MV-4-11 (cell line): ENCODE results near the gene RAB33B.

Experiments
- DNase-seq: peaks from one replicate; lab custom pipeline; 2025; lab: John Stamatoyannopoulos, UW

The RAB33B gene

DNA sequence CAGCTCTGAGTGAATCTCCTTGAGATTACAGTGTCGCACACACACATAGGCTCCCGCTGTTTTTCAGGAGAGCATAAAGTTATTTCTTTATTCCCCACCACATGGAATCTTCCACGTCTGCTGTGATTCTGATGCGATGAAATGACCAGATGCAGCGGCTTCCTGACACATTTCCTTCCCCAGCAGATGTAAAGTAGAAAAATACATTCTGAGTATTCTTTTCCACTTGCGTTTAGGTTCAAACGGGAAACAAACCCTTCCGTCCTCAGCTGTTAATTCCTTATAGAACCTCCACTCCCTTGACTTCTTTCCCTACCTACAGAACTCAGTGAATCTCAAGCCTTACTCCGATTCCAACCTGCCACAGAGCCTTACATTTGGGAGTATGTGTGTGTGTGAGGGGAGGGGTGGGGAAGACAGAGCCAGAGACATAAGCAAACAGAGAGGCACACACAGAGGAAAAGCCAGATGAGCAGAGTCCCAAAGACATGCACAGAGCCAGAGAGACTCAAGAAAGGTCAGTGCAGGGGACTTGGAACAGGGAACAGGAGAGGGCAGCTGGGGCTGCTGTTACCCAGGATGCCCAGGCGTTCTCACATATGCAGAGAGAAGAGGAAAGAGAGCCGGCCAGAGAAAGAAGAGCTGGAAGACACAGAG, 54.8 kb downstream of the RAB33B start:
- DNase-seq = no peak

DNA sequence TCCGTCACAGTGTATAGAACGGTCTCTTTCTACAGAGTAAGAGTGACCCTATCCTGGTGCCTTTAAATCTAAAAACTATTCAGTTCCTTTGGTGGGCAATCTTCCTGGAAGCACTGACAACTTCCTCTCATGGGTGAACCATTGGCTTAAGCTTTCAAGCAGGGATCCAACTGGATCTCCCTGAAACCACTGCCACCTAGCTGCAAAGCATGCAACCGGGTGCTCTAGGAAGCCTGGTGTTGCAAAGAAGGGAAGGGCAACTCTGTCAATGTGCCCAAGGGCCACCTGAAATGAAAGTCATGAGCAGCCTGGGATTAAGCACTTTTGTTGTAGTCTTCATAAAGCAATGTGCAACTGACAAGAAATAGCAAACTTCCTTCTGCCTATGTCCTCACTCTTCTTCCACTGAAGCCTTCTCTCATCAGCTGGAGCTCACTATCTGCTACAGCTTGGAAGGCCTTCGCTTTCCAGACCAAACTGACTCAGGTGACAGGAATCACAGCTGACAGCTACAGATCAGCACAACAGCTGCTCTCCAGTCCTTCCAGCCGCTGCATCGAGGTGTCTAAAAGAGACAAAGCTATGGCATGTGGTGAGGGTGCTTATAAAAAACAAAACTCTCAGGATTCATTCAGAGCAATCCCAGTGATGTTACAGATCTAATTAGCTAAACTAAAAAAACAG, 55.9 kb downstream of the RAB33B start:
- DNase-seq = peak; percentile 39

DNA sequence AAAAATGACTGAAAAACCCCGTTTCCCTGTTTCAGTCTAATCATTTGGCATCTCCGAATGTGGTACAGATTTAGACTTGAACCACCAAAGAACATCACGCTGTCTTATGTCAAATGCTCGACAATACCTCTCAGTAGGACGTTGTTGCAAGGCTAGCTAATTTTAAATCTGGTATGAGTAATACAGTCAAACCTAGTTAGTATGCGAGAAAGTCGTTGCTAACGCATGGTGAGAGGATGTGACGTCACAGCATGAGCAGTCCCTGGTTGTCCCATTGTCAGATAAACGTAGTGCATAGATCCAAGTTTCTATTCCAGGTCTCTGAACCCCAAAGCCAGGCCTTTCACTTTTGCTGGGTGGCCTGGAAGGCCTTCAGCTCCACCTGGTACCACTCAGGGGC, 57.4 kb downstream of the RAB33B start:
- peak; percentile 54 for DNase-seq

DNA sequence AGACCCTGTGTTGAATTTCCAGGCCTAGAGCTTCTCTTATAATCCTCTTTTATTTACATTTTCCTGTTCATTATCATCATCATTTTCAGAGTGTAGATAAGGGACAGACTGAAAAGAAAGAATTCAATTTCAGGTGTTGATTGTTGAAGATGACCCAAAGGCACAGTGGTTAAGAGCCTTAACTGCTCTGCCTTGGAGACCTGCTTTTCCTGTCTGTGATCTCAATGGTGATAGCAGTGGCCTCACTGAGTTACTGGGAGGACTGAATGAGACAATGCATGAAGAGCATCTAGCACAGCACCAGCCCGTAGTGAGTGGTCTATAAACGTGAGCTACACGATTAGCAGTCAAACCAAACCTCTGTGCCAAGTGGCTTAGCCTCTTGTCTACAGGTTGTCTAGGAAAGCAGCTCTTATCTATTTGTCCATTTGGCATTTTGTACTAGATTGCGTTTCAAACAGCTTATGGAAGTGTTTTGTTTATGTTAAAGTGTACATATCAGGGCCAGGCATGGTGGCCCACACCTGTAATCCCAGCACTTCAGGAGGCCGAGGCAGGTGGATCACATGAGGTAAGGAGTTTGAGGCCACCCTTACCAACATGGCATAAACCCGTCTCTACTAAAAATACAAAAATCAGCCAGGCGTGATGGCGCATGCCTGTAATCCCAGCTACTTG, 60.6 kb downstream of the RAB33B start:
- no peak for DNase-seq

DNA sequence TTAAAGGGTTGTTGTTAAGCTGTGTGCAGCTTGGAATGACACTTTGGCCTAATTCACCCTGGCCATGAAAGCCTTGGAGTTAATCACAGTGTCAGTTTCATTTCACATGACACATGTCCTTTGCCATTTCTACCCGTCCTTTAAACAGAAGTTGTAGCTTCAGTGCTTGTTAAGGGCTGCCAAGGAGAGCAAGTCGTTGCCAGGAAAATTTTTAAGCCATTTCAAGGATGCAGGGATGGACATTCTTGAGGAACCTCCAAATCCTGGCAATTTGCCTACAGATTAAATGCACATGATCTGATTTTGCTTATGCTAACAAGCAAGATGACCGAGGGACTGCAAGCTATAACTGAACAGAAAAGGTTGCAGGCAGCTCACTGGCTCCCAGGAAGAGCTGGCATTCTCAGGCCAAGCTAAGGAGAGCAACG, 61.6 kb downstream of the RAB33B start:
- no peak for DNase-seq

DNA sequence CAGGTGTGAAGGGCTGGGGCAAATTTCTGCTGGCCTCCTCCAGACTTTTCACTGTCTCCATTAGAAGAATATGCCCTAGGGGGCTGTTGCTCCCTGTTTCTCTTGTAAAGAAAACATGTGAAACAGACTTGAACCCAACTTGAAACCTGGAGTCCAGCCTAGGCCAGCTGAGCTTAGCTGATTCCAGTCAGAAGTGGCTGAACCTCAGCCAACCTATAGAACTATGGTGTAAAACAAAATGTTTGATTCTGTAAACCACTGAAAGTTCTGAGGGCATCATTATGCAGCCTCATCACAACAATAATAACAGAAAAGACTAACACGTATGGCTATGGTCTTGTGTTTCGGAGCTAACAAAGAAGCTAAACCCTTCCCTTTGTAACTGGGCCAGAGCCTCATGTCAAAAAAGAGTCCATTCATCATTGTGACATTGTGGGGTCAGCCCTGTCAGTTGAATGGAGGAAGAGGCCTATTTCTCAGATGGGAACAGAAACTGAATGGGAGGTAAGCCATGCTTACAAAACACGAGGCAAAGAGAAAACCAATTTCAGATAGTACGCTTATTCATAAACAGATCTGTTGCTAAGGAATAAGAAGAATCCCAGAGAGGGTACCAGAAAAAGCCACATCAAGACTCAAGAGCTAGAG, 68.0 kb downstream of the RAB33B start:
- peak; percentile 93 for DNase-seq

DNA sequence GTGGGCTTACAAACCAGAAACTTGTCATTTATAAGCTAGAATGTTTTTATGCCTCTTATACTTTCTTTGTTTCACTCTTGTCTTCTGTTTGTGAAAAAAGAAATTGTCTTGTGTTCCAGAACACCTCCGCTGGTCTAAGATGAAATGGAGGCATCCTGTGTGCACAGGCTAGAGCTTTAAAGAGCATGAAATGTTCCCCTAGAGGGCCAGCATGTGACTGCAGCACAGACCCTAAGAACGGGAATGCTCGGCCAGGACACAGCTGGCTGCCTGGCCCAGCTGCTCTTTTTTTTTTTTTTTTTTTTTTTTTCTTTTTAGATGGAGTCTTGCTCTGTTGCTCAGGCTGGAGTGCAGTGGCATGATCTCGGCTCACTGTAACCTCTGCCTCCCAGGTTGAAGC, 68.5 kb downstream of the RAB33B start:
- peak; percentile 47 for DNase-seq

DNA sequence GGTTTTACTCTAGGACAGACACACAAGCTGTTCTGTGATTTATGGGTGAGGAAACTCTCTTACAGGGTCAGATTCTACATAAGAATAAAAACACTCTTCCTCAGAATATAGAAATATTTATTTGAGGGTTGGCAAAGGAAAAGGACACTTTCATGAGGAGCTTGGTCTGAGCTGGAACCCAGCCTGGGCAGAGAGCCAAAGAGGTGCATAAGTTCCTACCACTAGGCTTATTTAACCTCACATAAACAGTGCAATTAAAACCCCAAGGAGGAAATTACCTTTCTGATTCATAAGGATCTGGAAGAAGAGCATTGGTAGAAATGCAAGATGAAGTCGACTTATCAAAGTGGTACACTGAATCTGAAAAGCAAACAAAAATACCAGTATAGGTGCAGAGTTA, 69.2 kb downstream of the RAB33B start:
- no peak for DNase-seq

DNA sequence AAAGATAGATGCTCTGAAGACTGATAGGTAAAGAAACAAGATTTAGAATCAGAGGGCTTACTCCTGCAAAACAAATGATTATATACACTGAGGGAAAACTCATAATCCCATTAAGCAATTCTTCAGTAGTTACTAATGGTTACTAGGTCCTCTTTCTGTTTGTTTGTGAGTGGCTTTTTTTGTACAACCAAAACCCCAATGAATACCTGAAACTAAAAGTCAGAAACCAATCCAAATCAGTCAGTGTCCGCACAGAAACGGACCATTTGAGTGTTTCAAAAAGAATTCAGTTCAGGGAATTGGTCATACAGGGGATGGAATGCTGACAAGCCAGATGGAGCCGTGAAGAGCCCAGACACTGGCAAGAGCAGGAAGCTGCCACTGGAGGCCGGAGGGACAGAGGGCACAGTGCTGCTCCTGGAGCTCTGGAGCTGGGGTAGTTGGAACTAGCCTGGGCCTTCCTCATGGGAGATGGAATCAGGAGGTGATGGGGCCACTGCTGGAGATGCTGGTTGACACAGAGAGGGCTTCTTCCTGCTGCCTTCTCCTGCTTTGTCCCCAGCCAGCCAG, 70.2 kb downstream of the RAB33B start:
- DNase-seq = peak; percentile 29

DNA sequence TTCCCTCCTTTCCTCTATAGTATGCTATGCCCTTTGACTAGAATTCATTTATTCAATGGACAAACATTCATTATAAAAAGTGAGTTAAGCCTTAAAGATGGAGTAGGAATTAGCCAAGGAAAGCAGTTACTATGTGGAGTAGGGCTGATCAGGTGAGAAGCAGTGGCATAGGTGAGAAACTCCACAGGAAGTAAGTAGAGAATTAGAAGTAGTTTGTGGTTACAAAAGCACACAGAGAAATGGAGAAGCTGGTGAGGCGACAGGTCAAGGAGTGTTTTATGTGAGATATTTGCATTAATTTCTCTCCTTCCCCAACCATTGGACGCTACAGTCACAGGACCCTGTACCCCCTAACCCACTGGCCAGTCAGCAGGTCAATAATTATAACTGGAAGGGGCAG, 71.5 kb downstream of the RAB33B start:
- DNase-seq = no peak
